H1 (cell line): Measurements from ENCODE around the gene ARPP21. TPM values are rescaled to one million over a fixed set of nuclear protein-coding genes. Genes with fewer than 3 reads are reported as not detected.

ENCODE experiments used
- POLR2A ChIP-seq, 2 experiments: IDR thresholded peaks; 1 replicate in 1 of 2; 2 replicates in 1 of 2; pipeline ENCODE4 v1.6.1; 2011; ENCODE audit warnings: low read depth in 2 of 2, low read length in 2 of 2, mild to moderate bottlenecking in 2 of 2; ENCODE audit errors: control extremely low read depth in 1 of 2
- TAF1 ChIP-seq: IDR thresholded peaks from 2 replicates; pipeline ENCODE4 v1.6.1; 2011; ENCODE audit warnings: mild to moderate bottlenecking, low read depth, low read length
- polyA plus RNA-seq, 7 experiments: library from polyadenylated mRNA; depleted of rRNA in 3 of 7; stranded (reverse) in 5 of 7; unstranded in 2 of 7; fragments of >200 nt in 5 of 7; fragments of 200-250 nt in 2 of 7; gene quantifications; 1 replicate in 5 of 7; 2 replicates in 1 of 7; 4 replicates in 1 of 7; pipeline versions ENCODE4 v1.2.1 to v1.2.3, GENCODE V29; 2011 to 2013; ENCODE audit warnings: missing spikeins in 2 of 7, mixed read lengths in 2 of 7
- total RNA-seq: library from RNA; stranded (reverse); fragmentation: NEBNext Ultra II Directional; extraction: Animal tissue kit (Norgen Biotek cat#: 25700); gene quantifications from 2 replicates; pipeline ENCODE4 v1.2.1, GENCODE V29; 2021

ARPP21 gene
- total and polyA plus RNA-seq, 2 of the 8 experiments (the other 6 are each of a cell fraction or from before 2014, with no cell fraction given), result not detected

- no peak for TF ChIP-seq TAF1
- no peak for TF ChIP-seq POLR2A (IDR thresholded peaks at IDR 0.05; ENCODE audit: control extremely low read depth in 1 of 2, low read depth in 2 of 2, low read length in 2 of 2)
Measured at GRCh38 chr3:35685153-35685552, 45.8 kb downstream of the ARPP21 start (continued).
